ENCODE results near the gene HSPA5.
A peak's percentile ranks its signal among the peaks of the same experiment; 100 is the strongest.

Gene HSPA5

DNA sequence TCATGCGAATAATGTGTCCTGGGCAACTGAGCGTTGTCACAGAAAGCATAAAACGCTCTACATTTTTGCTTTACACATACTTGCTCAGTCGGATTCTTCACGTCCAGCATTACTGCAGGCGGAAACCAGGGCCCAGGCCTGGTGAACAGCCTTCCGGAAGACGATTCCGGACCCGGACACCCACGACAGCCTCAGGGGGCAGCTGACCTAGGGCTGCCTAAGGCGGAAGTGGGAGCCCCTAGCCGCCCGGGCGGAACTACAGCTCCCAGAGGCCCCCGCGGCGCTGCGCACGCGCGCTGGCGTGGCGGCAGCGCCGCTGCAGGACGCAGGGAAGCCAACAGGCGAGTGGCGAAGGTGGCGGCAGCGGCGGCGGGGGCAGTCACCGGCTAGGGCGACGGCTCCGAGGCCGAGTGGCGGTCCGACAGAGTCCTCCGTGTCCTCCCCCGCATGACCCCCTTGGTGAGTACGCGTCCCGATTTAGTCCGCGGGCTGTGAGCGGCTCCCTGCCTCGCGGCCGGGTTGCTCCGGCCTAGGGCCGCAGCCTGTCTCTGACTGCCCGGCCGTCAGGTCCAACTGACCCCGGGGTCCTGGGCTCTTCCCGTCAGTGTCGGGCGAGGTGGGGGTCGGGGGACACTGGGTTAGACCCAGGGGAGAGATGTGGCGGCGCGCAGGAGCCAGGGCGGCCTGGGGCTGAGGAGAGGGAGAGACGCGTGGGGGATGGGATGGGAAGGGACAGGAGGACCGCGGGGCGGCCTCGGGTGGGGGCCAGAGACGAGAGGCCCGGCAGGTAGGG lies 20.6 kb upstream of the HSPA5 start, which contains the start of gene GAPVD1:
Gene GAPVD1, plus strand, starts transcription at position 326 of the 793 bp plus-strand sequence. CDS start 37,096 bp downstream, outside the sequence.
- Mint-ChIP-seq H3K36me3 (ENCODE audit: insufficient read depth) (peaks cover 31% of the 10 kb centered on the region), H3K27ac (peak within 1 kb of the TSS; percentile 74 to 96), H3K9me3 (no peaks in the 10 kb centered on the region), H3K4me3 (peak within 1 kb of the TSS; percentile 91 to 98), H3K4me1 (ENCODE audit: low read depth in 2 of 2) (peaks cover 29 to 35% of the 10 kb centered on the region in 2 donors), H3K27me3 (peaks cover 0 to 6% of the 10 kb centered on the region in 2 donors)
- ATAC-seq (replicated peaks) (peak; percentile 95), DNase-seq (peak; percentile 83 to 90 (median 87))

DNA sequence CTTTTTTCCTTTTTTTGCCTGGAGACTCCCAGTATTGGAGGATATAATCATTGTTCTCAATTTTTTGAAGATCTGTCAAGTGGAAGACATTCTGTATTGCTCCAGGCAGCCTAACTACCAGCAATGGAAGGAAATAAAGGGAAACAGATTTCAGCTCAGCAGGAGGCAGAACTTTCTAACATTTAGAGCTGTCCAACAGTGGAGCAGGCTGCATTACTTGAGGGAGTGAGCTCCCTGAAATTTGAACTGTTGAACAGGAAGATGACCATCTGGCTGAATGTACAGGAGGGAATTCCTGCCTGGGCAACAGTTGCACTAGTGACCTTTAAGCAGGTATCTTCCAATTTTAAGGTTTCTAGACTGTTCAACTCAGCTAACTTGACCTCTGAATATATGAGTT lies 19.4 kb upstream of the HSPA5 start:
- H3K4me3 Mint-ChIP-seq, result peak overlapping the region; percentile 91 to 98
- peaks cover 0 to 6% of the 10 kb centered on the region in 2 donors for H3K27me3 Mint-ChIP-seq
- no peak for ATAC-seq (replicated peaks)
- peak overlapping the region; percentile 74 to 96 for H3K27ac Mint-ChIP-seq
- H3K36me3 Mint-ChIP-seq (ENCODE audit: insufficient read depth), result peaks cover 25% of the 10 kb centered on the region
- peaks cover 29 to 32% of the 10 kb centered on the region in 2 donors for H3K4me1 Mint-ChIP-seq (ENCODE audit: low read depth in 2 of 2)
- no peak for DNase-seq
- no peaks in the 10 kb centered on the region for H3K9me3 Mint-ChIP-seq

DNA sequence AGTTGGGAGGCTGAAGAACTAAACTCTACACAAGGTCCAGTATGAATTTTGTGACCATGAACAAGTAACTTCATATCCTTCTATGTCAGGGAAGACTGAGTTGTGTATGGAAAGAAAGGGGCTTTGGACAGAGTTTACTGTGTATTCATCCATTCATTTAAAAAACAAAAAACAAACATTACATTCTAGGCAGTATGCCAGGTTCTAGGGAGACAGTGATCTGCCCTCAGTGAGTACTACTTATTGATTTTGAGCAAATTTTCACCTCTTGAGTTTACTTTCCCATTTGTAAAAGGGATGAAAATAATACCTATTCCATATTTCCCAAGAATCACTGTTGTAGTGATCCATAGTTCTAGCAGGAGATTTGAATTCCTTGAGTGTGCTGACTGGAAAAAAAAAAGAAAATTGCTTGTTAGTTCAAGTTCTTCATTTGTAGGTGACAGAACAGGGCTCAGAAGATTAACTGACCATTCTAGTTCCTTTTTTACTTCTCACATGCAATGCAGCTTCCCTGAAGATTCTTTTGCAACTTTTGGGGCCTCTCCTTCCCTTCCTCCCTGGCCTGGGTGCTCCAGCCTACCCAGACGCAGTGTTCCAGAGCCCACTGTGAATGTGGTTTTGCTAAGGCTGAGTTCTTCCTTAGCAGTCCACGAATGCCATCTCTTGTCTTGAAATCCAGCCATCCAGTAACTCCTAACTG lies 17.8 kb upstream of the HSPA5 start:
- Mint-ChIP-seq H3K27me3 (peaks cover 0 to 6% of the 10 kb centered on the region in 2 donors), H3K9me3 (no peaks in the 10 kb centered on the region), H3K4me3 (no peak overlapping the region), H3K36me3 (ENCODE audit: insufficient read depth) (peaks cover 20% of the 10 kb centered on the region), H3K4me1 (ENCODE audit: low read depth in 2 of 2) (peaks cover 21 to 22% of the 10 kb centered on the region in 2 donors), H3K27ac (no peak overlapping the region)
- ATAC-seq (replicated peaks), result no peak
- no peak for DNase-seq

DNA sequence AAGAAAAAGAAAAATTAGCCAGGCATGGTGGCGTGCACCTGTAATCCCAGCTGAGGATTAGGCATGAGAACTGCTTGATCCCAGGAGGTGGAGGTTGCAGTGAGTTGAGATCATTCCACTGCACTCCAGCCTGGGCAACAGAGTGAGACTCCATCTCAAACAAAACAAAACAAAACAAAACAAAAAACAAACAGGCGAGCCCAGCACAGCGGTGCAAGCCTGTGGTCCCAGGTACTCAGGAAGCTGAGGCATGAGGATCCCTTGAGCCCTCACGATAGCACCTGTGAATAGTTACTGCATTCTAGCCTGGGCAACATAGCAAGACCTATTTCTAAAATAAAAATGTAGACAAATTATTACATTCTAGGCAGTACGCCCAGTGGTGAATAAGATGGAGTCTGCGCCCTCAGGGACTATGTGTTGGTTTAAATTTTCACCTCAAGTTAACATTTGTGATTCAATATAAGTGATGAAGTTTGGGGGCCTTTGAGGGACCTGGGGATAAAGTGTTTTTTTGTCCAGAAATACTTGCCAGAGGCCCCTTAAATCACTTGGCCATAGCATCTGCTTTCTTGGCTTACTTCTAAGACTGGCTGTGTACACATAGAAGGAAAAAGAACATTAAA lies 17.1 kb upstream of the HSPA5 start:
- no peak for ATAC-seq (replicated peaks)
- Mint-ChIP-seq H3K27ac (no peak overlapping the region), H3K4me1 (ENCODE audit: low read depth in 2 of 2) (peaks cover 15 to 18% of the 10 kb centered on the region in 2 donors), H3K36me3 (ENCODE audit: insufficient read depth) (peaks cover 20% of the 10 kb centered on the region), H3K27me3 (peaks cover 0 to 6% of the 10 kb centered on the region in 2 donors), H3K4me3 (no peak overlapping the region), H3K9me3 (no peaks in the 10 kb centered on the region)
- no peak for DNase-seq

DNA sequence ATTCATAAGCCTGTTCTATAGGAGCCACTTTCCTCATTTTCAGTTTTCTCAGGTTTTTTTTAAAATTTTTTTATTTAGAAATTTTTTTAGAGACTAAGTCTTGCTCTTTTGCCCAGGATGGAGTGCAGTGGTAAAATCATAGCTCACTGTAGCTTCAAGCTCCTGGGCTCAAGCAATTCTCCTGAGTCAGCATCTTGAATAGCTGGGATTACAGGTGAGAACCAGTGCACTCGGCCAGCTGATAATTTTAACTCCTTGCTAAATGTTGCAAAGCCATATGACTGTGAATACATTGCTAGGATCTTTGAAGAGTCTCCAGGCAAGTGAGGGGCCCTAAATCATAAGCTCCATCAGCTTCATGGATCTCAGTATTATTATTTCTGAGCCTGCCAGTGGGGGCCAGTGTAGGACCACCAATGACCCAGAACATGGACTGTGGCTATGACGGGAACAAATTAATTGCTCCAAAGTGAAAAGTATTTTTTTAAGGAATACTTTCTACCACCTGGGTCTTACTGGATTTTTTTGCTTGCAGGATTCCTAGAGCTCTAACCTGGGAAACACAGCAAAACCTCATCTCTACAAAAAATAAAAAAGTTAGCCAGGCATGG lies 14.7 kb upstream of the HSPA5 start:
- Mint-ChIP-seq H3K4me3 (no peak overlapping the region), H3K27ac (no peak overlapping the region), H3K4me1 (ENCODE audit: low read depth in 2 of 2) (peaks cover 1 to 2% of the 10 kb centered on the region in 2 donors), H3K36me3 (ENCODE audit: insufficient read depth) (peaks cover 8% of the 10 kb centered on the region), H3K27me3 (peaks cover 0 to 6% of the 10 kb centered on the region in 2 donors), H3K9me3 (no peaks in the 10 kb centered on the region)
- no peak for DNase-seq
- no peak for ATAC-seq (replicated peaks)

DNA sequence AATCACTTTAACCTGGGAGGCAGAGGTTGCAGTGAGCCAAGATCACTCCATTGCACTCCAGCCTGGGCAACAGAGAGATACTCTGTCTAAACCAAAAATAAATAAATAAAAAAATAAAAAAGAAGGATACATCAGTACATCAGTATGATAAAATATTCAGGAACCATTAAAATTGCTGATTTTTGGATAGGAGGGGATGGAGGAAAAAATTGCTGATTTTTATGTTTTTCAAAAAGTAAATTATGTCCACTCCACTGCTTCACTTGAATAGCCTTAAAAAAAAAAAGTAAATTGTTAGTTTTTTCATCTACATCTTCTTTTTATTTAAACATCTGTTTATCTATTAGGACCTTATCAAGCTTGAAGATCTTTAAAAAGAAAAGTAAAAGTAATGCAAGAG lies 13.1 kb upstream of the HSPA5 start:
- H3K4me1 Mint-ChIP-seq (ENCODE audit: low read depth in 2 of 2), result no peaks in the 10 kb centered on the region
- ATAC-seq (replicated peaks) (no peak), DNase-seq (no peak)
- H3K4me3 Mint-ChIP-seq, result no peak overlapping the region
- H3K36me3 Mint-ChIP-seq (ENCODE audit: insufficient read depth), result no peaks in the 10 kb centered on the region
- H3K9me3 Mint-ChIP-seq, result no peaks in the 10 kb centered on the region
- no peak overlapping the region for H3K27ac Mint-ChIP-seq
- peaks cover 0 to 6% of the 10 kb centered on the region in 2 donors for H3K27me3 Mint-ChIP-seq

DNA sequence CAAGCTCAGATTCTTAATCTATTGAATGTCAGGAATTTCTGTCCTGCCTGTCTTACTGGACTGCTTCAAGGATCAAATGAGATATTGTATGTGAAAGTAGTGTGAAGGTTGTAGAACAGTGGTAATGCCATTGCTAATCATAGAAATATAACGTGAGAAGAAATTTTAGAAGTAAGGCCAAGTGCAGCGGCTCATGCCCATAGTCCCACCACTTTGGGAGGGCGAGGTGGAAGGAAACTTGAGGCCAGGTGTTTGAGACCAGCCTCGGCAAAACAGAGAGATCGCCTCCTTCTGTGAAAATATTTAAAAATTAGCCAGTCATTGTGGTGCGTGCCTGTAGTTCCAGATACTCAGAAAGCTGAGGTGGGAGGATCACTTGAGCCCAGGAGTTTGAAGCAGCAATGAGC lies 5.1 kb upstream of the HSPA5 start:
- Mint-ChIP-seq H3K36me3 (ENCODE audit: insufficient read depth) (peaks cover 10% of the 10 kb centered on the region), H3K4me1 (ENCODE audit: low read depth in 2 of 2) (peaks cover 10 to 11% of the 10 kb centered on the region in 2 donors), H3K27ac (no peak overlapping the region), H3K9me3 (no peaks in the 10 kb centered on the region), H3K4me3 (no peak overlapping the region), H3K27me3 (no peaks in the 10 kb centered on the region)
- no peak for ATAC-seq (replicated peaks)
- DNase-seq, result no peak

DNA sequence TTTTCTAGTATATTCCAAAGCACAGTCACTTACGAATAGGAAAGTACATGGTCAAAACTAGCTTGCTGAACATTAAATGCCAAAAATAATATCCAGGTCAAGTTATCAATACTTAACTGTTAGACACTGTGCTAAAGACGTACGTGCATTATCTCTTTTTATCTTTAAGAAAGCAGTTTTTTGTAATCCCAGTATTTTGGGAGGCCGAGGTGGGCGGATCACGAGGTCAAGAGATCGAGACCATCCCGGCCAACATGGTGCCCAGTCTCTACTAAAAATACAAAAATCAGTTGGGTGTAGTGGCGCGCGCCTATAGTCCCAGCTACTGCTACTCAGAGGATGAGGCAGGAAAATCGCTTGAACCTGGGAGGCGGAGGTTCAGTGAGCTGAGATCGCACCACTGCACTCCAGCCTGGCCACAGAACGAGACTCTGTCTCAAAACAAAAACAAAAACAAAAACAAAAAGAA lies 2.7 kb upstream of the HSPA5 start:
- Mint-ChIP-seq H3K36me3 (ENCODE audit: insufficient read depth) (peaks cover 34% of the 10 kb centered on the region), H3K4me3 (no peak overlapping the region)

DNA sequence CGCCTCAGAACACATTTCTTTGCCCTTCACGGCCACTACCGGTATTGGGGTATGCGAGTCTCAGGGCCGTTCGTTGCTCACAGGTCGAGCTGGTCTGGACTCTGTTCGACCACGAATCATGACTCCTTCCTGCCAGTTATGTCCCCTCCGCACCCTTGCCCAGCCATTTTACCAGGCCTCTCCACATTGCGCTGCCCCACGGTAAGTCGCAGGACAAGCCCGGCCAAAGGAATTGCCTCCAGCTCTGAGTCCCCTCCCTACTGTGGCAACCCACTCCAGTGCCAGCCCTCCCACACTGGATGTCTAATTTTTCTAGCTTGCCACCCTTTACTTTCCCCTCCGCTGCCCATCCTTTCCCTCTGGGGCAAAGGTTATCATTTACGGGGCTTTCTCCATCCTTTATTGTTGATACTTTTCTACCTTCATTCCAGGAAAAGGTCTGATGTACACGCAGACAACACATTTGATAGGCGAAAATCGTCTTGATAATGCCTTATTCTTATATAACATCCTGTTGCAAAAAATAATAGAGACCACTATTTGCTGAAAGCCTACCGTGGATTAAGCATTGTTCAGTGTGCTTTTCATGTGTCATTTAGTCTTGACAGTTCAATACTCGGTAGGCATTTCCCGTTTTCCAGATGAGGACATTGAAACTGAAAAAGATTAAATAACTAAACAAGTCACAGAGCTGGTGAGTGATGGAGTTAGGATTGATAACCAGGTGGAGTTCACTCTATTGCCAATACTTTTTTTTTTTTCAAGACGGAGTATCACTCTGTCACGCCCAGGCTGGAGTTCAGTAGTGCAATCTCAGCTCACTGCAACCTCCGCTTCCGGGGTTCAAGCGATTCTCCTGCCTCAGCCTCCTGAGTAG lies 958 bp upstream of the HSPA5 start:
- Mint-ChIP-seq H3K9me3 (no peaks in the 10 kb centered on the region), H3K4me3 (peak overlapping the region; percentile 98 to 99), H3K4me1 (ENCODE audit: low read depth in 2 of 2) (peaks cover 33 to 39% of the 10 kb centered on the region in 2 donors), H3K36me3 (ENCODE audit: insufficient read depth) (peaks cover 51% of the 10 kb centered on the region), H3K27ac (peak overlapping the region; percentile 100), H3K27me3 (no peaks in the 10 kb centered on the region)
- DNase-seq (no peak), ATAC-seq (replicated peaks) (peak; percentile 2)

More for the DNA sequence above, 2.7 kb upstream of the HSPA5 start:
- ATAC-seq (replicated peaks) (no peak), DNase-seq (no peak)
- Mint-ChIP-seq H3K27ac (no peak overlapping the region), H3K4me1 (ENCODE audit: low read depth in 2 of 2) (peaks cover 20 to 24% of the 10 kb centered on the region in 2 donors), H3K9me3 (no peaks in the 10 kb centered on the region), H3K27me3 (no peaks in the 10 kb centered on the region)

DNA sequence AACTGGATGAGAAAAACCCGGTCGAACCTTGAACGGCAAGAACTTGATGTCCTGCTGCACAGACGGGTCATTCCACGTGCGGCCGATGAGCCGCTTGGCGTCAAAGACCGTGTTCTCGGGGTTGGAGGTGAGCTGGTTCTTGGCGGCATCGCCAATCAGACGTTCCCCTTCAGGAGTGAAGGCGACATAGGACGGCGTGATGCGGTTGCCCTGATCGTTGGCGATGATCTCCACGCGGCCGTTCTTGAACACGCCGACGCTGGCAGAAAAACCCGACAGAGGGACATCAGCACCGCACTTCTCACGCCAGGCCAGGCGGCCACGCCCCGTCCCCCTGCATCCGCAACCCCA lies 519 bp downstream of the HSPA5 start:
- Mint-ChIP-seq H3K4me3 (peak overlapping the region; percentile 98 to 99), H3K36me3 (ENCODE audit: insufficient read depth) (peaks cover 66% of the 10 kb centered on the region), H3K4me1 (ENCODE audit: low read depth in 2 of 2) (peaks cover 45 to 53% of the 10 kb centered on the region in 2 donors), H3K27ac (peak overlapping the region; percentile 100), H3K9me3 (no peaks in the 10 kb centered on the region), H3K27me3 (no peaks in the 10 kb centered on the region)
- DNase-seq, result peak in 2 of 3 experiments; percentile 29 to 41
- ATAC-seq (replicated peaks), result peak; percentile 2

DNA sequence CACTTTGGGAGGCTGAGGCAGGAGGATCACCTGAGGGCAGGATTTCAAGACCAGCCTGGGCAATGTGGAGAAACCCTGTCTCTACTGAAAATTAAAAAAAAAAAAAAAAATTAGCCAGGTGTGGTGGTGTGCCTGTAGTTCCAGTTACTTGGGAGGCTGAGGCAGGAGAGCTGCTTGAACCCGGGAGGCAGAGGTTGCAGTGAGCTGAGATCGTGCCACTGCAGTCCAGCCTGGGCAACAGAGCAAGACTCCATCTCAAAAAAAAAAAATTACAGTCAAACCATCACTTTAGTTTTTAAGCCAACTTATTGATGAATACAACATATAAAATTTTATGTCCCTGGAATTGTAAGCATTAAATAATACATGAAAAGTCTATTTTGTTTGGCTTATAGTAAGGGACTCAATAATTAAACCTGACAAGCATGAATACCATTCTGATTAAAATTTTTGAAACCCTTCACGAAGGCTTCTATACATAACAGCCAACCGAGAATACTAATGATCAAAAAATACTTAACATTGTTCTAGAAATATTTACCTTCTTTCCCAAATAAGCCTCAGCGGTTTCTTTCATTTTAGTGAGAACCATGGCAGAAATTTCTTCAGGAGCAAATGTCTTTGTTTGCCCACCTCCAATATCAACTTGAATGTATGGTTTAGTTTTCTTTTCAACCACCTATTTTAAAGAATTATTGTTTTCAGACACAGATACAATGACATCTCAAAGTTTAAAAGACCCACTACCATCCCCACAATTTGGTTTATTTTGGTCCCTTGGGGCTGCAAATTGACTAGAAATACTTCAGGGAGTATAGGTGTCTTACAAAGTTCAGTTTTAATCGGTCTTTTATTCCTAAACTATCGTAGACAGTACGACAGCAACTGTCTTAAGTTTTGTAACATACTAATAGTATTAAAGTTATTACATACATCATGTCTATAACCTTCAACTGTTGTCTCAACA lies 1.2 kb downstream of the HSPA5 start:
- peak overlapping the region; percentile 98 to 99 for H3K4me3 Mint-ChIP-seq
- peaks cover 50 to 59% of the 10 kb centered on the region in 2 donors for H3K4me1 Mint-ChIP-seq (ENCODE audit: low read depth in 2 of 2)
- ATAC-seq (replicated peaks) (no peak), DNase-seq (no peak)
- H3K9me3 Mint-ChIP-seq, result no peaks in the 10 kb centered on the region
- H3K27ac Mint-ChIP-seq, result peak overlapping the region; percentile 100
- H3K27me3 Mint-ChIP-seq, result no peaks in the 10 kb centered on the region
- peaks cover 73% of the 10 kb centered on the region for H3K36me3 Mint-ChIP-seq (ENCODE audit: insufficient read depth)

All from effector memory CD8-positive, alpha-beta T cell (primary cell).